DMS79 treated with DMSO at 0.1 percent for 48 hours (cell line): ENCODE data around the gene FAM171A1.
"Not testable (repeated sequence)": the region's sequence is repeated elsewhere in the genome, so short reads cannot be mapped to it uniquely, and the experiment has no call there.

Experiments
- DNase-seq: peaks from one replicate; lab custom pipeline; 2025; lab: John Stamatoyannopoulos, UW

The FAM171A1 gene

GRCh38 chr10:15344876-15345285 lies 26.2 kb downstream of the FAM171A1 start:
- no peak for DNase-seq

- no peak for DNase-seq
These were observed 26.7 kb downstream of the FAM171A1 start for GRCh38 chr10:15344256-15344875.

- no peak for DNase-seq
These were observed 28.1 kb downstream of the FAM171A1 start for GRCh38 chr10:15342970-15343369.

- DNase-seq = no peak
These were observed 29.5 kb downstream of the FAM171A1 start for GRCh38 chr10:15341502-15342128.

- no peak for DNase-seq
These were observed 31.2 kb downstream of the FAM171A1 start for GRCh38 chr10:15339892-15340291.

GRCh38 chr10:15337441-15337923 lies 33.6 kb downstream of the FAM171A1 start:
- not testable (repeated sequence) for DNase-seq

- DNase-seq = no peak
These were observed 34.9 kb downstream of the FAM171A1 start for GRCh38 chr10:15336211-15336610.

GRCh38 chr10:15335508-15335907 lies 35.6 kb downstream of the FAM171A1 start:
- DNase-seq = no peak

GRCh38 chr10:15334650-15335323 lies 36.3 kb downstream of the FAM171A1 start:
- no peak for DNase-seq

GRCh38 chr10:15333909-15334649 lies 37.0 kb downstream of the FAM171A1 start:
- no peak for DNase-seq

- DNase-seq = not testable (repeated sequence)
These were observed 37.9 kb downstream of the FAM171A1 start for GRCh38 chr10:15333181-15333580.

- no peak for DNase-seq
These were observed 39.6 kb downstream of the FAM171A1 start for GRCh38 chr10:15331461-15331860.

GRCh38 chr10:15329437-15329836 lies 41.7 kb downstream of the FAM171A1 start:
- DNase-seq = no peak

GRCh38 chr10:15325944-15326284 lies 45.2 kb downstream of the FAM171A1 start:
- DNase-seq = no peak

- no peak for DNase-seq
These were observed 45.7 kb downstream of the FAM171A1 start for GRCh38 chr10:15325243-15325943.

- DNase-seq = no peak
These were observed 46.5 kb downstream of the FAM171A1 start for GRCh38 chr10:15324611-15325010.

GRCh38 chr10:15324113-15324512 lies 47.0 kb downstream of the FAM171A1 start:
- no peak for DNase-seq

- DNase-seq = no peak
These were observed 48.7 kb downstream of the FAM171A1 start for GRCh38 chr10:15322356-15322755.

- no peak for DNase-seq
These were observed 49.4 kb downstream of the FAM171A1 start for GRCh38 chr10:15321431-15322341.

GRCh38 chr10:15320522-15321203 lies 50.4 kb downstream of the FAM171A1 start:
- no peak for DNase-seq
